H1 (cell line): Measurements from ENCODE around the gene UPF3A. TPM values are rescaled to one million over a fixed set of nuclear protein-coding genes. Genes with fewer than 3 reads are reported as not detected.

Experiments
- CTCF ChIA-PET: fragments of 300-600 bp; sonication (Branson Sonifier 250); formaldehyde crosslinking; loops from one replicate; lab custom pipeline; 2021; ENCODE audit not compliant: partially characterized antibody; lab: Charles Lee
- POLR2A ChIA-PET: fragments of 300-600 bp; sonication (Branson Sonifier 250); formaldehyde crosslinking; loops from one replicate; lab custom pipeline; 2021; ENCODE audit warnings: inconsistent platforms; ENCODE audit not compliant: partially characterized antibody; lab: Charles Lee
- DNase-seq, 2 experiments: peaks; one replicate each; pipeline versions ENCODE4 v3.0.0 to v3.0.0-alpha.2; 2010 to 2022; ENCODE audit warnings: low spot score in 2 of 2, low read depth in 1 of 2, mixed read lengths in 1 of 2
- FAIRE-seq: peaks from 2 replicates; lab custom pipeline; 2011; peaks lifted over from hg19 to GRCh38; lab: Jason Lieb, UNC
- H2AFZ ChIP-seq: 2 replicates; pipeline ENCODE4 v1.8.1; 2012; ENCODE audit warnings: low read length, inconsistent platforms
- H2AK5ac ChIP-seq: 2 replicates; pipeline ENCODE4 v1.6.1; 2013; ENCODE audit warnings: low read depth, low read length
- H2BK120ac ChIP-seq: replicated peaks from 2 replicates; pipeline ENCODE3; 2013; ENCODE audit warnings: low read depth, low read length, inconsistent platforms
- H2BK12ac ChIP-seq: 2 replicates; pipeline ENCODE4 v1.6.1; 2013; ENCODE audit warnings: low read depth, low read length
- H2BK15ac ChIP-seq: 2 replicates; pipeline ENCODE4 v1.6.1; 2013; ENCODE audit warnings: low read length
- H2BK20ac ChIP-seq: 2 replicates; pipeline ENCODE4 v1.6.1; 2013; ENCODE audit warnings: low read length
- H2BK5ac ChIP-seq: 2 replicates; pipeline ENCODE4 v1.6.1; 2013; ENCODE audit warnings: low read depth, low read length
- H3K14ac ChIP-seq: 2 replicates; pipeline ENCODE4 v1.6.1; 2013; ENCODE audit warnings: inconsistent platforms; ENCODE audit not compliant: insufficient read length
- H3K18ac ChIP-seq: 2 replicates; pipeline ENCODE4 v1.6.1; 2013; ENCODE audit warnings: low read length; ENCODE audit errors: extremely low read depth
- H3K23ac ChIP-seq: 2 replicates; pipeline ENCODE4 v1.6.1; 2013; ENCODE audit warnings: inconsistent platforms; ENCODE audit not compliant: insufficient read length
- H3K23me2 ChIP-seq: 2 replicates; pipeline ENCODE4 v1.6.1; 2013; ENCODE audit warnings: low read depth, low read length
- H3K27ac ChIP-seq: 2 replicates; pipeline ENCODE4 v1.6.1; 2011; ENCODE audit warnings: low read depth, low read length, inconsistent platforms
- H3K27me3 ChIP-seq, 4 experiments: replicated peaks in 1 of 4; 1 replicate in 1 of 4; 2 replicates in 3 of 4; pipeline versions ENCODE4 v1.6.1 to v1.8.1; 2011 to 2013; ENCODE audit warnings: low read length in 3 of 4, mild to moderate bottlenecking in 3 of 4, inconsistent platforms in 2 of 4, mixed read lengths in 2 of 4, moderate library complexity in 1 of 4; ENCODE audit not compliant: control insufficient read depth in 3 of 4, insufficient read depth in 3 of 4; ENCODE audit errors: extremely low read depth in 1 of 4
- H3K36me3 ChIP-seq, 4 experiments: 2 replicates each; pipeline versions ENCODE4 v1.6.1 to v1.8.1; 2011 to 2013; ENCODE audit warnings: mild to moderate bottlenecking in 4 of 4, low read length in 3 of 4, moderate library complexity in 2 of 4, control low read depth in 1 of 4, inconsistent platforms in 1 of 4; ENCODE audit not compliant: insufficient read depth in 4 of 4, control insufficient read depth in 2 of 4
- H3K4ac ChIP-seq: replicated peaks from 2 replicates; pipeline ENCODE3; 2013; ENCODE audit warnings: low read length, low read depth, mixed read lengths, inconsistent platforms; ENCODE audit not compliant: insufficient read length
- H3K4me1 ChIP-seq, 4 experiments: replicated peaks in 1 of 4; 1 replicate in 1 of 4; 2 replicates in 3 of 4; pipeline versions ENCODE4 v1.6.1 to v1.8.1; 2011 to 2013; ENCODE audit warnings: low read length in 3 of 4, inconsistent platforms in 2 of 4, mixed read lengths in 1 of 4; ENCODE audit not compliant: insufficient read depth in 4 of 4, control insufficient read depth in 3 of 4
- H3K4me2 ChIP-seq, 2 experiments: 2 replicates each; pipeline versions ENCODE4 v1.6.1 to v1.8.1; 2011 to 2013; ENCODE audit warnings: low read depth in 2 of 2, low read length in 2 of 2, control low read depth in 1 of 2, inconsistent platforms in 1 of 2, mild to moderate bottlenecking in 1 of 2; ENCODE audit not compliant: insufficient read depth in 1 of 2
- H3K4me3 ChIP-seq, 4 experiments: fragments of 200-600, 300-600 bp in 1 of 4; sonication (generic), shearing (Covaris generic), sonication (Bioruptor Twin) in 1 of 4; 2 replicates each; pipeline versions ENCODE4 v1.5.1 to v1.8.1; 2011 to 2016; ENCODE audit warnings: low read length in 4 of 4, low read depth in 3 of 4, control low read depth in 2 of 4, inconsistent platforms in 2 of 4, mild to moderate bottlenecking in 2 of 4, mixed read lengths in 1 of 4, moderate library complexity in 1 of 4; ENCODE audit not compliant: insufficient read depth in 2 of 4; ENCODE audit errors: extremely low read depth in 1 of 4
- H3K56ac ChIP-seq: replicated peaks from 2 replicates; pipeline ENCODE3; 2013; ENCODE audit warnings: low read depth, mild to moderate bottlenecking, mixed read lengths, low read length, inconsistent platforms; ENCODE audit not compliant: insufficient read length
- H3K79me1 ChIP-seq: 2 replicates; pipeline ENCODE4 v1.6.1; 2013; ENCODE audit warnings: low read depth, low read length, control low read depth
- H3K79me2 ChIP-seq, 2 experiments: 2 replicates each; pipeline versions ENCODE4 v1.6.1 to v1.8.1; 2012 to 2013; ENCODE audit warnings: low read length in 2 of 2, mild to moderate bottlenecking in 2 of 2, inconsistent platforms in 1 of 2; ENCODE audit not compliant: insufficient read depth in 2 of 2, control insufficient read depth in 1 of 2
- H3K9ac ChIP-seq, 4 experiments: replicated peaks in 1 of 4; 1 replicate in 1 of 4; 2 replicates in 3 of 4; pipeline versions ENCODE4 v1.6.1 to v1.8.1; 2011 to 2013; ENCODE audit warnings: low read depth in 3 of 4, low read length in 3 of 4, control low read depth in 2 of 4, mild to moderate bottlenecking in 2 of 4, moderate library complexity in 2 of 4, inconsistent platforms in 1 of 4; ENCODE audit errors: extremely low read depth in 1 of 4
- H3K9me3 ChIP-seq, 2 experiments: 2 replicates each; pipeline versions ENCODE4 v1.6.1 to v1.8.1; 2012 to 2013; ENCODE audit warnings: mild to moderate bottlenecking in 2 of 2, moderate library complexity in 2 of 2, control low read depth in 1 of 2, inconsistent platforms in 1 of 2, low read depth in 1 of 2, low read length in 1 of 2, mixed read lengths in 1 of 2; ENCODE audit not compliant: insufficient read depth in 2 of 2
- H4K20me1 ChIP-seq, 2 experiments: replicated peaks in 1 of 2; 2 replicates each; pipeline versions ENCODE3 to v1.8.1; 2011 to 2013; ENCODE audit warnings: inconsistent platforms in 2 of 2, low read length in 2 of 2, mild to moderate bottlenecking in 1 of 2; ENCODE audit not compliant: insufficient read depth in 2 of 2, control insufficient read depth in 1 of 2
- H4K5ac ChIP-seq: 2 replicates; pipeline ENCODE4 v1.6.1; 2013; ENCODE audit warnings: low read length, low read depth, mixed read lengths, inconsistent platforms; ENCODE audit not compliant: insufficient read length
- H4K8ac ChIP-seq: 2 replicates; pipeline ENCODE4 v1.8.0; 2013; ENCODE audit warnings: mild to moderate bottlenecking, moderate library complexity, low read length, inconsistent platforms; ENCODE audit not compliant: insufficient read depth; ENCODE audit errors: extremely low read depth
- H4K91ac ChIP-seq: replicated peaks from 2 replicates; pipeline ENCODE3; 2013; ENCODE audit warnings: low read length, mixed read lengths, inconsistent platforms; ENCODE audit not compliant: insufficient read length
- CBX8 ChIP-seq: fragments of 300-800, 300-1000 bp; sonication (generic); IDR thresholded peaks from 2 replicates; pipeline ENCODE4 v1.7.1; 2016; ENCODE audit warnings: low read depth, low read length, borderline replicate concordance
- WGBS, 2 experiments: shearing (Covaris generic) in 1 of 2; methylation state at CpG; one replicate each; pipeline versions ENCODE4 v1.1.6 to v1.1.7; 2013 to 2015; ENCODE audit warnings: low lambda C conversion rate in 2 of 2, mixed read lengths in 2 of 2, inconsistent platforms in 1 of 2, low coverage in 1 of 2, missing lambda C conversion rate in 1 of 2; ENCODE audit not compliant: insufficient replicate concordance in 2 of 2, insufficient coverage in 1 of 2, insufficient read length in 1 of 2; ENCODE audit errors: extremely low coverage in 1 of 2, missing lambda C conversion rate in 1 of 2; 5-methylcytosine and 5-hydroxymethylcytosine counted together
- polyA plus RNA-seq, 7 experiments: library from polyadenylated mRNA; depleted of rRNA in 3 of 7; stranded (reverse) in 5 of 7; unstranded in 2 of 7; fragments of >200 nt in 5 of 7; fragments of 200-250 nt in 2 of 7; gene quantifications; 1 replicate in 5 of 7; 2 replicates in 1 of 7; 4 replicates in 1 of 7; pipeline versions ENCODE4 v1.2.1 to v1.2.3, GENCODE V29; 2011 to 2013; ENCODE audit warnings: missing spikeins in 2 of 7, mixed read lengths in 2 of 7
- total RNA-seq: library from RNA; stranded (reverse); fragmentation: NEBNext Ultra II Directional; extraction: Animal tissue kit (Norgen Biotek cat#: 25700); gene quantifications from 2 replicates; pipeline ENCODE4 v1.2.1, GENCODE V29; 2021

The UPF3A gene
- total and polyA plus RNA-seq, 2 of the 8 experiments (the other 6 are each of a cell fraction or from before 2014, with no cell fraction given) = 47.1 to 58.2 TPM

DNA sequence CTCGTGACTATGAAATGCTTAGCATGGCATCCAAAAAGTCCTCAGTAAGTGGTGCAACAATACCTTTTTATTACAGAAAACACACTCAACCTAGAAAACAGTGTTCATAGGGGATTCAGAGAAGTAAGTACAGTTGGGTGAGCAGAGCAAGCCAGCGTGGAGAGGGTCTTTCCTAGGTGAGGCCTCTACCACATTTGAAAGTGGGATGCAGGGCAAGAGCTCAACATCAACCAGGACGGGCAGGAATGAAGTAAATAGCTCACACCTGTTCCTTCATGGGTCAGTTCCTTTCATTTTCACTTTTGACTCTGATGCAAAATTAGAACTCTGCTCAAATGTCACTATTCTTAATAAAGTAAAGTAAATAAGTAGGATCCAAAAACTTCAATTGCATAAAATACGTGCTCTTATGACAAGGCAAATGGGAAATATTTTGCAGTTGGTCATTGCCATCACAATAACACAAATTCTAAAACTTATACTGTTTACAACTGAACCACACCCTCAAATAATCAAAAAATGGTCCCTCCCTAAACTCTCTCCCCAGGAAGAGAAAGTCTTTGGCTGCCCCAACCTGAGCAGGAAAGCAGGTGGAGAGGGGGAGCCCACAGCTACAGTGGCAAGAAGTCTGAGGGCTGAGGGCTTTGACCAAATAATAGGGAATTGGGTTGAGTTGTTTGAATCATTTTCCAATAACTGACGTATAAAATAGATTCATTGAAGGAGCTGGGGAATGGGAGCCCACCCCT lies 53.1 kb downstream of the UPF3A start:
- no peaks in the 10 kb centered on the region for H3K79me2 ChIP-seq
- no peaks in the 10 kb centered on the region for H3K27me3 ChIP-seq
- no peak for DNase-seq
- 0 out of 7 replicates have a peak, but pooled peaks cover 0 to 4% (median 0%) of the 10 kb centered on the region in 4 experiments for H3K4me1 ChIP-seq
- H4K91ac ChIP-seq = no peak overlapping the region
- no peaks in the 10 kb centered on the region for H4K20me1 ChIP-seq
- H4K8ac ChIP-seq = no peak overlapping the region
- no peak overlapping the region for H3K27ac ChIP-seq
- ChIA-PET POLR2A (interaction anchor here (1.0 to 1.6 kb wide), 6 partner anchors 9 to 58 kb away, joined by 3 to 5 read pairs (median 4); partner anchors contain the start of gene UPF3A), CTCF (interaction anchor here (1.1 to 2.2 kb wide), 3 partner anchors 10 to 19 kb away, joined by 3 to 8 read pairs (median 5); no protein-coding TSS in a partner anchor)
- H2BK5ac ChIP-seq = no peak overlapping the region
- no peaks in the 10 kb centered on the region for H3K23me2 ChIP-seq
- FAIRE-seq = no peak
- no peak overlapping the region for H3K4me2 ChIP-seq
- WGBS, 2 experiments = 86% methylated on average over 5 of the region's 5 CpGs; no CpG with 5 or more reads in 1 of the 2 experiments
- no peaks in the 10 kb centered on the region for H3K36me3 ChIP-seq
- no peak overlapping the region for H3K4me3 ChIP-seq
- no peak overlapping the region for H2BK12ac ChIP-seq
- no peak overlapping the region for H2BK20ac ChIP-seq
- no peak overlapping the region for H4K5ac ChIP-seq
- no peaks in the 10 kb centered on the region for H3K9me3 ChIP-seq
- no peak overlapping the region for H3K14ac ChIP-seq
- no peaks in the 10 kb centered on the region for H3K79me1 ChIP-seq
- no peak overlapping the region for H3K9ac ChIP-seq
- H2BK120ac ChIP-seq = no peak overlapping the region
- H3K23ac ChIP-seq = no peak overlapping the region
- H2AK5ac ChIP-seq = no peak overlapping the region
- no peak overlapping the region for H2BK15ac ChIP-seq
- H3K18ac ChIP-seq = no peak overlapping the region
- H2AFZ ChIP-seq = no peak overlapping the region
- no peak overlapping the region for H3K56ac ChIP-seq
- no peak overlapping the region for H3K4ac ChIP-seq
- TF ChIP-seq CBX8 = no peak
